CD14-positive monocyte (primary cell): ENCODE results near the gene CELSR1. TPM values are rescaled to one million over a fixed set of nuclear protein-coding genes. Genes with fewer than 3 reads are reported as not detected.
"Not testable (repeated sequence)": the region's sequence is repeated elsewhere in the genome, so short reads cannot be mapped to it uniquely, and the experiment has no call there.

Source experiments
- DNase-seq, 3 donors: peaks; one replicate each; pipeline ENCODE4 v3.0.0-alpha.2; 2011 to 2022
- H2AFZ ChIP-seq: 2 replicates; pipeline ENCODE4 v1.6.0; 2012; ENCODE audit warnings: mild to moderate bottlenecking, low read depth, low read length, inconsistent platforms; ENCODE audit not compliant: insufficient read depth, poor library complexity, severe bottlenecking
- H3K27ac ChIP-seq, 2 donors: 1 replicate in 1 of 2; 2 replicates in 1 of 2; pipeline ENCODE4 v1.5.1; 2012 to 2013; ENCODE audit warnings: low read length in 2 of 2, control low read depth in 1 of 2, inconsistent platforms in 1 of 2, low read depth in 1 of 2, mild to moderate bottlenecking in 1 of 2
- H3K27me3 ChIP-seq, 2 donors: one replicate each; pipeline versions ENCODE4 v1.6.0 to v1.6.1; 2011 to 2013; ENCODE audit warnings: low read length in 2 of 2; ENCODE audit not compliant: control insufficient read depth in 2 of 2, insufficient read depth in 2 of 2
- H3K36me3 ChIP-seq, 2 donors: replicated peaks in 1 of 2; 1 replicate in 1 of 2; 2 replicates in 1 of 2; pipeline versions ENCODE4 v1.5.1 to v1.6.1; 2012 to 2013; ENCODE audit warnings: low read length in 2 of 2, control low read depth in 1 of 2, inconsistent platforms in 1 of 2, mild to moderate bottlenecking in 1 of 2; ENCODE audit not compliant: insufficient read depth in 2 of 2, control insufficient read depth in 1 of 2
- H3K4me1 ChIP-seq, 2 donors: 1 replicate in 1 of 2; 2 replicates in 1 of 2; pipeline versions ENCODE4 v1.5.1 to v1.6.1; 2012 to 2013; ENCODE audit warnings: low read length in 2 of 2, control low read depth in 1 of 2, inconsistent platforms in 1 of 2, mild to moderate bottlenecking in 1 of 2, moderate library complexity in 1 of 2; ENCODE audit not compliant: insufficient read depth in 2 of 2, control insufficient read depth in 1 of 2
- H3K4me2 ChIP-seq: replicated peaks from 2 replicates; pipeline ENCODE3; 2012; ENCODE audit warnings: low read length, moderate library complexity, mild to moderate bottlenecking; ENCODE audit not compliant: poor library complexity, severe bottlenecking; ENCODE audit errors: extremely low read depth
- H3K4me3 ChIP-seq, 3 experiments: fragments of 200-600 bp in 1 of 3; sonication (generic) in 1 of 3; replicated peaks in 1 of 3; 1 replicate in 2 of 3; 2 replicates in 1 of 3; pipeline ENCODE4 v1.5.1; 2011 to 2013; ENCODE audit warnings: low read length in 3 of 3, mild to moderate bottlenecking in 3 of 3, control low read depth in 2 of 3, low read depth in 2 of 3, inconsistent platforms in 1 of 3, moderate library complexity in 1 of 3
- H3K79me2 ChIP-seq: 2 replicates; pipeline ENCODE4 v1.6.0; 2012; ENCODE audit warnings: mild to moderate bottlenecking, control low read depth, inconsistent platforms, low read length, moderate library complexity; ENCODE audit not compliant: insufficient read depth
- H3K9ac ChIP-seq: 2 replicates; pipeline ENCODE4 v1.6.0; 2017; ENCODE audit warnings: low read length, mild to moderate bottlenecking; ENCODE audit not compliant: insufficient read depth, poor library complexity, severe bottlenecking
- H3K9me3 ChIP-seq, 2 donors: replicated peaks in 1 of 2; 1 replicate in 1 of 2; 2 replicates in 1 of 2; pipeline versions ENCODE4 v1.5.1 to v1.6.1; 2012 to 2013; ENCODE audit warnings: low read length in 2 of 2, control low read depth in 1 of 2; ENCODE audit not compliant: control insufficient read depth in 1 of 2, insufficient read depth in 1 of 2
- H4K20me1 ChIP-seq: 2 replicates; pipeline ENCODE4 v1.6.0; 2012; ENCODE audit warnings: mild to moderate bottlenecking, low read length, control low read depth, moderate library complexity; ENCODE audit not compliant: insufficient read depth
- H3K27ac Mint-ChIP-seq, 7 donors: one replicate each; pipeline ENCODE4 v1.8.0; 2020; ENCODE audit warnings: mild to moderate bottlenecking in 7 of 7, mixed read lengths in 7 of 7, moderate library complexity in 6 of 7, inconsistent platforms in 2 of 7
- H3K27me3 Mint-ChIP-seq, 3 donors: one replicate each; pipeline ENCODE4 v1.8.0; 2021 to 2022; ENCODE audit warnings: low read depth in 3 of 3, mild to moderate bottlenecking in 3 of 3, mixed read lengths in 3 of 3, moderate library complexity in 3 of 3, inconsistent platforms in 1 of 3
- H3K36me3 Mint-ChIP-seq, 2 donors: one replicate each; pipeline ENCODE4 v1.8.0; 2020; ENCODE audit warnings: mixed read lengths in 2 of 2, inconsistent platforms in 1 of 2, mild to moderate bottlenecking in 1 of 2
- H3K4me1 Mint-ChIP-seq: one replicate; pipeline ENCODE4 v1.8.0; 2020; ENCODE audit warnings: mild to moderate bottlenecking, mixed read lengths
- H3K4me3 Mint-ChIP-seq, 2 donors: one replicate each; pipeline ENCODE4 v1.8.0; 2020; ENCODE audit warnings: mild to moderate bottlenecking in 2 of 2, mixed read lengths in 2 of 2, moderate library complexity in 1 of 2
- H3K9me3 Mint-ChIP-seq, 7 donors: one replicate each; pipeline ENCODE4 v1.8.0; 2020 to 2022; ENCODE audit warnings: mixed read lengths in 7 of 7, mild to moderate bottlenecking in 6 of 7, moderate library complexity in 6 of 7, inconsistent platforms in 2 of 7
- WGBS: methylation state at CpG from one replicate; pipeline ENCODE4 v1.1.5; 2013; ENCODE audit warnings: missing lambda C conversion rate; ENCODE audit not compliant: insufficient coverage; 5-methylcytosine and 5-hydroxymethylcytosine counted together
- intact Hi-C, 2 donors: fragments of 100-400 bp; cut with micrococcal nuclease; formaldehyde crosslinking; loops; one replicate each; pipeline versions ENCODE4 v1.15.0 to v1.15.1; 2023
- polyA plus RNA-seq, 3 donors: library from polyadenylated mRNA; depleted of rRNA in 1 of 3; unstranded in 2 of 3; stranded (reverse) in 1 of 3; fragments of 300-500 nt in 2 of 3; fragments of >200 nt in 1 of 3; fragmentation: Illumina TruSeq in 2 of 3; gene quantifications; 1 replicate in 2 of 3; 2 replicates in 1 of 3; pipeline ENCODE4 v1.2.3, GENCODE V29; 2012 to 2021
- TF ChIP-seq, protein P1 (sequence below): fragments of 200-600 bp; IDR thresholded peaks from one replicate; pipeline ENCODE4 v1.8.0; 2022; ENCODE audit warnings: antibody characterized with exemption, mild to moderate bottlenecking

The CELSR1 gene
- polyA plus RNA-seq, 3 donors = 0.16 TPM; not detected in 2

DNA sequence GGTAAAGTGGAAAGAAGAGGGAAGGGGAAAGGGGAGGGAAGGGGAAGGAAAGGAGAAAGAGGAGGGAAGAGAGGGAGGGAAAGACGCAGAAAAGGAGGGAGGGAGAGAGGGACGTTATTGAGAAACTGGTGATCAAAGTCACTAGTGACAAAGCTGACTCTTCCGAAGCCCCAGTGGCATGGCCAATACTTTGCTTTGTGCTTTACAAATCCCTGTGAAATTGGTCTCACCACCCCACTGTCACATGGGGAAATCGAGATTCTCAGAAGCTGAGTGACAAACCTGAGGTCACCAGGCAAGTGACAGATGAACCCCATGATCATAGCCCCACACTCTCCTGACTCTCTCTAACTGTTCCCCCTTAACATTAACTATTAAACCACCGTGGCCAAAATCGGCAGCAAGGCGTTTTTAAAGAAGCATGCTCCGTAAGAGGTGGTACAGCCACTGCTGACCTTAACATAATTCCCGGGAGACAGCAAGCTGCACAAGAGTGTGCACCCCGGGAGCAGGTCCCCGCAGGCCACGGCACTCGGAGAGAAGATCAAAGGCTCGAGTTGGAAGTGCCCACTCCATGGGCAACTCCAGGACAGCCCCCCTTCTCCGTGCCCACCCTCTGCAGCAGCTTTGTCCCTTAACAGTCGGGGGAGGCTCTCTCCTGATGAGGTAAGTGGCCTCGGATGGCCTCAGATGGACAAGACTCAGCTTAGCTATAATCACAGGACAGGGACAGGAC lies 34.8 kb downstream of the CELSR1 start:
- no peaks in the 10 kb centered on the region for H4K20me1 ChIP-seq
- H2AFZ ChIP-seq = no peak overlapping the region
- peaks cover 8 to 21% of the 10 kb centered on the region in 2 donors for H3K27me3 ChIP-seq
- peaks cover 36 to 48% (median 42%) of the 10 kb centered on the region in 3 donors for H3K27me3 Mint-ChIP-seq
- TF ChIP-seq, protein P1, sequence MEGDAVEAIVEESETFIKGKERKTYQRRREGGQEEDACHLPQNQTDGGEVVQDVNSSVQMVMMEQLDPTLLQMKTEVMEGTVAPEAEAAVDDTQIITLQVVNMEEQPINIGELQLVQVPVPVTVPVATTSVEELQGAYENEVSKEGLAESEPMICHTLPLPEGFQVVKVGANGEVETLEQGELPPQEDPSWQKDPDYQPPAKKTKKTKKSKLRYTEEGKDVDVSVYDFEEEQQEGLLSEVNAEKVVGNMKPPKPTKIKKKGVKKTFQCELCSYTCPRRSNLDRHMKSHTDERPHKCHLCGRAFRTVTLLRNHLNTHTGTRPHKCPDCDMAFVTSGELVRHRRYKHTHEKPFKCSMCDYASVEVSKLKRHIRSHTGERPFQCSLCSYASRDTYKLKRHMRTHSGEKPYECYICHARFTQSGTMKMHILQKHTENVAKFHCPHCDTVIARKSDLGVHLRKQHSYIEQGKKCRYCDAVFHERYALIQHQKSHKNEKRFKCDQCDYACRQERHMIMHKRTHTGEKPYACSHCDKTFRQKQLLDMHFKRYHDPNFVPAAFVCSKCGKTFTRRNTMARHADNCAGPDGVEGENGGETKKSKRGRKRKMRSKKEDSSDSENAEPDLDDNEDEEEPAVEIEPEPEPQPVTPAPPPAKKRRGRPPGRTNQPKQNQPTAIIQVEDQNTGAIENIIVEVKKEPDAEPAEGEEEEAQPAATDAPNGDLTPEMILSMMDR = no peak
- no peak overlapping the region for H3K27ac Mint-ChIP-seq
- no peaks in the 10 kb centered on the region for H3K79me2 ChIP-seq
- H3K36me3 ChIP-seq = no peaks in the 10 kb centered on the region
- no peaks in the 10 kb centered on the region for H3K9me3 ChIP-seq
- intact Hi-C loops = no loop called here
- H3K4me3 ChIP-seq = no peak overlapping the region
- H3K4me1 Mint-ChIP-seq = peaks cover 12% of the 10 kb centered on the region
- H3K4me2 ChIP-seq = no peak overlapping the region
- DNase-seq = no peak
- H3K36me3 Mint-ChIP-seq = no peaks in the 10 kb centered on the region
- H3K4me3 Mint-ChIP-seq = no peak overlapping the region
- 72% methylated on average over 10 of the region's 17 CpGs for WGBS
- peaks cover 0 to 2% (median 0%) of the 10 kb centered on the region in 7 donors for H3K9me3 Mint-ChIP-seq
- no peak overlapping the region for H3K27ac ChIP-seq
- no peaks in the 10 kb centered on the region for H3K4me1 ChIP-seq
- H3K9ac ChIP-seq = no peak overlapping the region

DNA sequence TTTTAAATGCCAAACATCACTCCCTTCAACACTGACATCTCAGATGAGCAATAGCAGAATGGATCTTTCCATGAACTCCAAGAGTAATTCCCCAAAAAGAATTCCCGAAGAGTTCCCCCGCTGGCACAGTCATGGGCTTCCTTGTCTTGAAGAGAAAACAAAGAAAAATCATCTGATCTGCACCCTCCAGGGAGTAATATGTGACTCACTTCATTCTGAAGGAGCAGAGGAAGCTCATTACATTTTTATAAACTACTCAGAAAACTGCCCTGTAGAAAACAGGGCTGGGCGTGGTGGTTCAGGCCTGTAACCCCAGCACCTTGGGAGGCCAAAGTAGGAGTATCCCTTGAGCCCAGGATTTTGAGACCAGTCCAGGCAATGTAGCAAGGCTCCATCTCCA lies 35.7 kb downstream of the CELSR1 start:
- H3K27me3 Mint-ChIP-seq = peaks cover 36 to 46% (median 42%) of the 10 kb centered on the region in 3 donors
- Histone ChIP-seq H3K36me3 (no peaks in the 10 kb centered on the region), H3K9me3 (no peaks in the 10 kb centered on the region), H3K27ac (no peak overlapping the region), H2AFZ (no peak overlapping the region), H3K4me1 (no peaks in the 10 kb centered on the region), H3K9ac (no peak overlapping the region), H4K20me1 (no peaks in the 10 kb centered on the region), H3K27me3 (peaks cover 8 to 21% of the 10 kb centered on the region in 2 donors), H3K4me3 (no peak overlapping the region), H3K79me2 (no peaks in the 10 kb centered on the region), H3K4me2 (no peak overlapping the region)
- WGBS = 86% methylated on average over 3 of the region's 3 CpGs
- TF ChIP-seq, protein P1 = no peak
- H3K4me3 Mint-ChIP-seq = no peak overlapping the region
- no peaks in the 10 kb centered on the region for H3K36me3 Mint-ChIP-seq
- intact Hi-C loops = no loop called here
- peaks cover 12% of the 10 kb centered on the region for H3K4me1 Mint-ChIP-seq
- DNase-seq = no peak
- H3K27ac Mint-ChIP-seq = no peak overlapping the region
- peaks cover 0 to 2% (median 0%) of the 10 kb centered on the region in 7 donors for H3K9me3 Mint-ChIP-seq

DNA sequence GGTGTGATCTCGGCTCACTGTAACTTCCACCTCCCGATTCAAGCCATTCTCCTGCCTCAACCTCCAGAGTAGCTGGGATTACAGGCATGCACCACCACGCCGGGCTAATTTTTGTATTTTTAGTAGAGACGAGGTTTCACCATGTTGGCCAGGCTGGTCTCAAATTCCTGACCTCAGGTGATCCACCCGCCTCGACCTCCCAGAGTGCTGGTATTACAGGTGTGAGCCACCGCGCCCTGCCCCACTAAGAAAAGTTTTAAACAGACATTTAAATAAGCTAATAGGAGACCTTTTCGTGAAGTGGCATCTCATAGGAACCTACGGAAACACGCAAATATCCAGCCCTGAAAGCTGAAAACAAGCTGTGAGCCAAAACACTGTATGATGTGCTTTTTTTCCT lies 36.2 kb downstream of the CELSR1 start:
- H4K20me1 ChIP-seq, H3K27ac ChIP-seq, H3K4me1 ChIP-seq, intact Hi-C loops, H3K4me3 ChIP-seq, H3K4me3 Mint-ChIP-seq, H3K9ac ChIP-seq, H3K79me2 ChIP-seq, H3K36me3 ChIP-seq, H2AFZ ChIP-seq, H3K9me3 ChIP-seq, H3K4me2 ChIP-seq, H3K36me3 Mint-ChIP-seq, DNase-seq, H3K9me3 Mint-ChIP-seq, H3K27ac Mint-ChIP-seq: not testable (repeated sequence)
- peaks cover 8 to 21% of the 10 kb centered on the region in 2 donors for H3K27me3 ChIP-seq
- Mint-ChIP-seq H3K27me3 (peaks cover 36 to 46% (median 42%) of the 10 kb centered on the region in 3 donors), H3K4me1 (peaks cover 12% of the 10 kb centered on the region)
- WGBS = 100% methylated on average over 2 of the region's 12 CpGs
